Measurements from ENCODE around the gene KLHL22. TPM values are rescaled to one million over a fixed set of nuclear protein-coding genes. Genes with fewer than 3 reads are reported as not detected.

The KLHL22 gene
- total and polyA plus RNA-seq, 2 of the 13 experiments (the other 11 are each of a cell fraction or from before 2014, with no cell fraction given) = 10.9 to 14.8 TPM

DNA sequence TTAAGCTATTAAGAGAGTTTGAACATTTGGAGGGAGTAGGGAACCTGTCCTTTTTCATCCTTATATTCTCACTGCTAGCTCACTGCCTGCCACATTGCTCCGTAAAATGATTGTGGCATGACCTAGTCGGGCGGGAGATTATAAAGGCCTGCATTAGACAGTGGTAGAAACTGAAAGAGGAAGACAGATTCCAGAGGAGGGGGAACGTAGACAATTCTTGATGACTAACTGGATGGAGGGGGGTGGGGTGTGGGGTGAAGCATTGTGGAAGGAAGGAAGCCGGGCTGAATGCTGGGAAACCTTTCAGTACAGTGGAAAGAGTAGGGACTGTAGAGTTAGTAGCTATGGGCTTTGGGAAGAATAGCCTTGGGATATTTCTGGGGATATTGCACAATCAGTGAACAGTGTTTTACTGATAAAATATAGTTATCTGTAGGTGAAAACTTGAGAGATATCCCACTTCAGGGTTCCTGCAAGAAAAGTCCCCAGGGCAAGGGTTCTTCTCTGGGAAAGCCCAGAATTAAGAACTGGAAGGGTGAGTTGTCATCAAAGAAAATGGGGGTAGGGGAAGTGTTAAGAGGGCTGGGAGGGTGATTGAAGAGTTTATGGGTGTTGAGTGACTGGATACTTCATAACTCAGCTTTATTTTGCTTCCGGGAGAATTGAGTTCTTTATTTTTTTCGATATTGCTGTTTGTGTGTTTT, 13.9 kb upstream of the KLHL22 start:
- H2AFZ ChIP-seq (ENCODE audit: low read length) = no peak overlapping the region
- peak overlapping the region; percentile 94 for H3K9ac ChIP-seq (ENCODE audit: insufficient read depth, low read depth, low read length)
- peaks cover 68% of the 10 kb centered on the region for H3K79me2 ChIP-seq (ENCODE audit: insufficient read depth, low read length)
- in situ Hi-C loops (cut with HindIII; ENCODE audit: extremely low pct_ligation_motif_present, low pct_unique_long_range_greater_than_20kb) (no loop called here), intact Hi-C loops (cut with micrococcal nuclease; ENCODE audit: unreplicated experiment) (loop anchor here (1.0 kb wide), 1 partner anchor 43 kb away; no protein-coding TSS in a partner anchor)
- POLR2A ChIA-PET = interaction anchor here (1.0 to 1.5 kb wide), 3 partner anchors 15 to 43 kb away, joined by 4 to 6 read pairs (median 5); no protein-coding TSS in a partner anchor
- H3K27ac ChIP-seq (ENCODE audit: extremely low read length, insufficient read depth, low read length) = peak overlapping the region; percentile 87
- H3K4me2 ChIP-seq (ENCODE audit: low read depth, low read length) = peak overlapping the region; percentile 93
- 29% methylated on average over 7 of the region's 7 CpGs for WGBS (ENCODE audit: low lambda C conversion rate)
- peaks cover 31% of the 10 kb centered on the region for H4K20me1 ChIP-seq (ENCODE audit: insufficient read depth, low read length)
- BruUV-seq (replicated peaks) = no TSS peak
- DNase-seq (ENCODE audit: low spot score) (peak; percentile 84), FAIRE-seq (peak; percentile 70), ATAC-seq (peak; percentile 53)
- CTCF ChIA-PET (ENCODE audit: low intra/inter-chr PET ratio, low total read pairs) = no interaction called here
- no peaks in the 10 kb centered on the region for H3K9me3 ChIP-seq (ENCODE audit: low read length)
- peaks cover 4 to 16% of the 10 kb centered on the region in 2 experiments; a peak in 4 of 5 replicates for H3K36me3 ChIP-seq (replicated peaks in 1 of 2; ENCODE audit: control insufficient read depth in 1 of 2, insufficient read depth in 2 of 2, low read length in 2 of 2)
- peaks cover 47% of the 10 kb centered on the region for H3K4me1 ChIP-seq (ENCODE audit: insufficient read depth, low read length)
- H3K27me3 ChIP-seq (ENCODE audit: control insufficient read depth in 1 of 2, insufficient read depth in 2 of 2, low read length in 2 of 2) = peaks cover 0 to 4% of the 10 kb centered on the region in 2 experiments; a peak in 1 of 5 replicates
- peak overlapping the region; percentile 92 to 94 (median 93) for H3K4me3 ChIP-seq (replicated peaks in 1 of 3; ENCODE audit: insufficient read depth in 1 of 3, low read depth in 2 of 3, low read length in 3 of 3)
- TF ChIP-seq ZNF674 (CRISPR knock-in tag; IDR thresholded peaks at IDR 0.05; ENCODE audit: low read depth) (no peak), NR2F2 (IDR thresholded peaks at IDR 0.05; ENCODE audit: borderline replicate concordance, low read depth) (no peak), TEAD3 (CRISPR knock-in tag; optimal IDR thresholded peaks at IDR 0.05; ENCODE audit: borderline replicate concordance) (peak; percentile 20), ZNF350 (CRISPR knock-in tag; IDR thresholded peaks at IDR 0.05; ENCODE audit: borderline replicate concordance, low read depth) (0 out of 2 replicates have a peak, but pooled peaks have one; percentile 6), NFRKB (IDR thresholded peaks at IDR 0.05) (no peak), ZNF782 (CRISPR knock-in tag; IDR thresholded peaks at IDR 0.05; ENCODE audit: borderline replicate concordance) (no peak), HNRNPUL1 (IDR thresholded peaks at IDR 0.05; ENCODE audit: low read depth, low read length) (no peak), ZNF570 (CRISPR knock-in tag; IDR thresholded peaks at IDR 0.05; ENCODE audit: borderline replicate concordance) (no peak), CEBPB (IDR thresholded peaks at IDR 0.05; ENCODE audit: borderline replicate concordance, low read depth, low read length) (peak; percentile 90), SRSF1 (optimal IDR thresholded peaks at IDR 0.05; ENCODE audit: low read depth, low read length) (no peak), ATF3 (CRISPR knock-in tag; IDR thresholded peaks at IDR 0.05) (no peak), ZNF572 (CRISPR knock-in tag; IDR thresholded peaks at IDR 0.05) (no peak), HNF4G (IDR thresholded peaks at IDR 0.05; ENCODE audit: borderline replicate concordance, low read depth, low read length) (no peak), HNF4G (CRISPR knock-in tag; IDR thresholded peaks at IDR 0.05; ENCODE audit: borderline replicate concordance, low read depth) (no peak), THAP11 (CRISPR knock-in tag; IDR thresholded peaks at IDR 0.05) (peak; percentile 73), CEBPG (CRISPR knock-in tag; IDR thresholded peaks at IDR 0.05) (peak; percentile 75), SP4 (CRISPR knock-in tag; IDR thresholded peaks at IDR 0.05) (no peak), IKZF4 (CRISPR knock-in tag; IDR thresholded peaks at IDR 0.05; ENCODE audit: borderline replicate concordance, low read depth, not compliant biosample characterization) (no peak), ZNF143 (CRISPR knock-in tag; IDR thresholded peaks at IDR 0.05) (0 out of 2 replicates have a peak, but pooled peaks have one; percentile 19)
- TF ChIP-seq, protein P1, sequence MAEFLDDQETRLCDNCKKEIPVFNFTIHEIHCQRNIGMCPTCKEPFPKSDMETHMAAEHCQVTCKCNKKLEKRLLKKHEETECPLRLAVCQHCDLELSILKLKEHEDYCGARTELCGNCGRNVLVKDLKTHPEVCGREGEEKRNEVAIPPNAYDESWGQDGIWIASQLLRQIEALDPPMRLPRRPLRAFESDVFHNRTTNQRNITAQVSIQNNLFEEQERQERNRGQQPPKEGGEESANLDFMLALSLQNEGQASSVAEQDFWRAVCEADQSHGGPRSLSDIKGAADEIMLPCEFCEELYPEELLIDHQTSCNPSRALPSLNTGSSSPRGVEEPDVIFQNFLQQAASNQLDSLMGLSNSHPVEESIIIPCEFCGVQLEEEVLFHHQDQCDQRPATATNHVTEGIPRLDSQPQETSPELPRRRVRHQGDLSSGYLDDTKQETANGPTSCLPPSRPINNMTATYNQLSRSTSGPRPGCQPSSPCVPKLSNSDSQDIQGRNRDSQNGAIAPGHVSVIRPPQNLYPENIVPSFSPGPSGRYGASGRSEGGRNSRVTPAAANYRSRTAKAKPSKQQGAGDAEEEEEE (CRISPR knock-in tag; IDR thresholded peaks at IDR 0.05; ENCODE audit: borderline replicate concordance) = no peak
- TF ChIP-seq, protein P2, sequence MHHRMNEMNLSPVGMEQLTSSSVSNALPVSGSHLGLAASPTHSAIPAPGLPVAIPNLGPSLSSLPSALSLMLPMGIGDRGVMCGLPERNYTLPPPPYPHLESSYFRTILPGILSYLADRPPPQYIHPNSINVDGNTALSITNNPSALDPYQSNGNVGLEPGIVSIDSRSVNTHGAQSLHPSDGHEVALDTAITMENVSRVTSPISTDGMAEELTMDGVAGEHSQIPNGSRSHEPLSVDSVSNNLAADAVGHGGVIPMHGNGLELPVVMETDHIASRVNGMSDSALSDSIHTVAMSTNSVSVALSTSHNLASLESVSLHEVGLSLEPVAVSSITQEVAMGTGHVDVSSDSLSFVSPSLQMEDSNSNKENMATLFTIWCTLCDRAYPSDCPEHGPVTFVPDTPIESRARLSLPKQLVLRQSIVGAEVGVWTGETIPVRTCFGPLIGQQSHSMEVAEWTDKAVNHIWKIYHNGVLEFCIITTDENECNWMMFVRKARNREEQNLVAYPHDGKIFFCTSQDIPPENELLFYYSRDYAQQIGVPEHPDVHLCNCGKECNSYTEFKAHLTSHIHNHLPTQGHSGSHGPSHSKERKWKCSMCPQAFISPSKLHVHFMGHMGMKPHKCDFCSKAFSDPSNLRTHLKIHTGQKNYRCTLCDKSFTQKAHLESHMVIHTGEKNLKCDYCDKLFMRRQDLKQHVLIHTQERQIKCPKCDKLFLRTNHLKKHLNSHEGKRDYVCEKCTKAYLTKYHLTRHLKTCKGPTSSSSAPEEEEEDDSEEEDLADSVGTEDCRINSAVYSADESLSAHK (CRISPR knock-in tag; IDR thresholded peaks at IDR 0.05; ENCODE audit: borderline replicate concordance) = no peak

All from HepG2 (cell line).